ENCODE results near the gene TNIP2. TPM values are rescaled to one million over a fixed set of nuclear protein-coding genes. Genes with fewer than 3 reads are reported as not detected.

TNIP2 gene, protein sequence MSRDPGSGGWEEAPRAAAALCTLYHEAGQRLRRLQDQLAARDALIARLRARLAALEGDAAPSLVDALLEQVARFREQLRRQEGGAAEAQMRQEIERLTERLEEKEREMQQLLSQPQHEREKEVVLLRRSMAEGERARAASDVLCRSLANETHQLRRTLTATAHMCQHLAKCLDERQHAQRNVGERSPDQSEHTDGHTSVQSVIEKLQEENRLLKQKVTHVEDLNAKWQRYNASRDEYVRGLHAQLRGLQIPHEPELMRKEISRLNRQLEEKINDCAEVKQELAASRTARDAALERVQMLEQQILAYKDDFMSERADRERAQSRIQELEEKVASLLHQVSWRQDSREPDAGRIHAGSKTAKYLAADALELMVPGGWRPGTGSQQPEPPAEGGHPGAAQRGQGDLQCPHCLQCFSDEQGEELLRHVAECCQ
- total RNA-seq (38.2 and 42.7 TPM in 2 replicates), polyA plus RNA-seq (43.0 and 50.8 TPM in 2 replicates)

DNA sequence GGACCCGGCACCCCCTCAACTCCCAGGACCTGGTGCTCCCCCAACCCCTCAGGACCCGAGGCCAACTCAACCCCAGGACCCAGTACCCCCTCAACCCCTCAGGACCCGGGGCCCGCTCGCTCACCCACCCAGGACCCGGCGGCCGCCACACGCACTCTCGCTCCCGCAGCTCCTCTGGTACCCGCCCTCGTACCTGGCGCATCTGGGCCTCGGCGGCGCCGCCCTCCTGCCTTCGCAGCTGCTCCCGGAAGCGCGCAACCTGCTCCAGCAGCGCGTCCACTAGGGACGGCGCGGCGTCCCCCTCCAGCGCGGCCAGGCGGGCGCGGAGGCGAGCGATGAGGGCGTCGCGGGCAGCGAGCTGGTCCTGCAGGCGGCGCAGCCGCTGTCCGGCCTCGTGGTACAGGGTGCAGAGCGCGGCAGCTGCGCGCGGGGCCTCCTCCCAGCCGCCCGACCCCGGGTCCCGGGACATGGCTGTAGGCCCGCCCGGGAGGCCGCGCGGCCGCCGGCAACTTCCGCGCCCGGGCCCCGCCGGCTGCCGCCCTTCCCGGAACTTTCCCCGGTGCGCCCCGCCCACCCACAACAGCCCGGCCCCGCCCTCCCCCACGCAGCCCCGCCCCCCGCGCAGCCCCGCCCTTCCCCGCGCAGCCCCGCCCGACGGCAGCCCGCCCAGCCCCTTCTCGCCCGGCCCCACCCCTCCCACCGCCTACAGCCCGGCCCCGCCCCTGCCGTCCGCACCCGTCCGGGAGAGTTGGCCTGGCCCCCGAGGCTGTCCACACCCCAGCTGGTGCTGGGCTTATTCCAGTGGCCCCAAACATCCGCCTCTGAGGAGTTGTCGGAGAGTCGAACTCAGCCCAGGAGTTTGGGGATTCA is at the start of gene TNIP2:
Gene TNIP2 (minus strand): TSS at position 516 of the 870 bp plus-strand sequence. CDS start 47 bp downstream, at position 469.
- H3K4me3 ChIP-seq = peak within 1 kb of the TSS; percentile 75
- no peaks in the 10 kb centered on the region for H3K9me3 ChIP-seq (ENCODE audit: low read depth)
- 2% methylated on average over 29 of the region's 96 CpGs for WGBS (ENCODE audit: low lambda C conversion rate, missing lambda C conversion rate)
- H3K4me1 ChIP-seq (ENCODE audit: insufficient read depth) = peaks cover 22% of the 10 kb centered on the region
- H3K36me3 ChIP-seq (replicated peaks; ENCODE audit: insufficient read depth, low read depth) = no peaks in the 10 kb centered on the region
- DNase-seq (ENCODE audit: low spot score) = peak; percentile 92
- peaks cover 45% of the 10 kb centered on the region for H3K79me2 ChIP-seq
- H4K20me1 ChIP-seq (ENCODE audit: insufficient read depth, poor library complexity, severe bottlenecking) = peaks cover 3% of the 10 kb centered on the region
- no peaks in the 10 kb centered on the region for H3K27me3 ChIP-seq
- TF ChIP-seq, protein P1, sequence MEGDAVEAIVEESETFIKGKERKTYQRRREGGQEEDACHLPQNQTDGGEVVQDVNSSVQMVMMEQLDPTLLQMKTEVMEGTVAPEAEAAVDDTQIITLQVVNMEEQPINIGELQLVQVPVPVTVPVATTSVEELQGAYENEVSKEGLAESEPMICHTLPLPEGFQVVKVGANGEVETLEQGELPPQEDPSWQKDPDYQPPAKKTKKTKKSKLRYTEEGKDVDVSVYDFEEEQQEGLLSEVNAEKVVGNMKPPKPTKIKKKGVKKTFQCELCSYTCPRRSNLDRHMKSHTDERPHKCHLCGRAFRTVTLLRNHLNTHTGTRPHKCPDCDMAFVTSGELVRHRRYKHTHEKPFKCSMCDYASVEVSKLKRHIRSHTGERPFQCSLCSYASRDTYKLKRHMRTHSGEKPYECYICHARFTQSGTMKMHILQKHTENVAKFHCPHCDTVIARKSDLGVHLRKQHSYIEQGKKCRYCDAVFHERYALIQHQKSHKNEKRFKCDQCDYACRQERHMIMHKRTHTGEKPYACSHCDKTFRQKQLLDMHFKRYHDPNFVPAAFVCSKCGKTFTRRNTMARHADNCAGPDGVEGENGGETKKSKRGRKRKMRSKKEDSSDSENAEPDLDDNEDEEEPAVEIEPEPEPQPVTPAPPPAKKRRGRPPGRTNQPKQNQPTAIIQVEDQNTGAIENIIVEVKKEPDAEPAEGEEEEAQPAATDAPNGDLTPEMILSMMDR (IDR thresholded peaks at IDR 0.05; ENCODE audit: poor library complexity) = peak; percentile 38
- TF ChIP-seq EZH2phosphoT487 (IDR thresholded peaks at IDR 0.05; ENCODE audit: low read depth, severe bottlenecking, unreplicated experiment) = no peak
- H2AFZ ChIP-seq = peak within 1 kb of the TSS; percentile 16
- H3K4me2 ChIP-seq = peak within 1 kb of the TSS; percentile 93
- H3K27ac ChIP-seq = peak within 1 kb of the TSS; percentile 92
- no peaks in the 10 kb centered on the region for H3K9me2 ChIP-seq (replicated peaks; ENCODE audit: insufficient read depth)

DNA sequence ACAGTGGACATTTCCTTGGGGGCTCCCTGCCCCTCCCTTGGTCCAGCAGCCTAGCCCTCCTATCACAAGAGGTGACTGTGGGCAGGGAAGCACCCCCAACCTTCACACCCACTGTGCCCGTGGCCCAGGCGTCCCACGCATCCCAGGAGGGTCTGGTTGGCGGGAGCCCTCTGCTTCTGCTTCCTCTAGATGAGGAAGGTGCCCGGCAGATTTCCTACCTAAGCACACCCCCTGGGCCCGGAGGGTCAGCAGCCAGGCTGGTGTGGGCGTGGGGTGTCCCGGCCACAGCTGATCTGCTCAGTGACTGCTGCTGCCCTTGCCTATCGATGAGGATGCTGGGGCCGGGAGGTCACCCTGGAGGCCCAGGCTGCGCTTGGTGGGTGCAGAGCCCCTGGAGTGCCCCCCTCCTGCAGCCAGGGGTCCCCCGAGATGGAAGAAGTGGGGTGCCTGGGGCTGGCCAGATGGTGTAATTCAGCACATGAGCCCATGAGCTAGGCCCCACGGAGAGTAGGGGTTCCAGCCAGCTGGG is 48.9 kb upstream of the TNIP2 start:
- H3K27ac ChIP-seq = no peak overlapping the region

DNA sequence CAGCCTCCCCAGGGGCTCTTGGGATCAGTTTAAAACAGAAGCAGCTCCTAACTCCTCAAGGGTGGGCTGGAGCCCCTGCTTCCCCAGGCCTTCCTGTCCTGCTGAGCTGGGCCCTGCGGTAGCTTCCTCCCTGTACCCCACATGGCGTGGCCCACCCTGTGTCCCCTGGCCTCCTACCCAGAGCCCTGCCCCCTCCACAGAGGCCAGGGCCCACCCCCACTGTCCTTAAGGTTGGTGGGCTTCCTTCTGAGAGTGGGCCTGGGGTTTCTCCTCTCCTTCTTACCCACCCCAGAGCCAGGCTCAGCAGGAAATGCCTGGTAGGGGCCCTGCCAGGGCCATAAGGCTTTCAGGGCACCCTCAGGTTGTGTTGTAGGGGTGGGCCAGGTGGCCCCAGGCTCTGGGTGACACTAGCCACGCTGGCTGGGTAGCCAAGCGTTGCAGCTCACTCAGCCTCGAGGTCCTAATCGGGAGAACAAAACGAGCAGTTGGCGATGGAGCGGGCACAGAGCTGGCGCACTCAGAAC is 48.4 kb upstream of the TNIP2 start:
- Histone ChIP-seq H3K27ac (no peak overlapping the region), H3K9me3 (ENCODE audit: low read depth) (no peaks in the 10 kb centered on the region), H3K4me1 (ENCODE audit: insufficient read depth) (peaks cover 49% of the 10 kb centered on the region), H3K27me3 (no peaks in the 10 kb centered on the region), H3K36me3 (replicated peaks; ENCODE audit: insufficient read depth, low read depth) (no peaks in the 10 kb centered on the region), H3K4me2 (no peak overlapping the region), H4K20me1 (ENCODE audit: insufficient read depth, poor library complexity, severe bottlenecking) (no peaks in the 10 kb centered on the region), H3K4me3 (no peak overlapping the region), H2AFZ (no peak overlapping the region), H3K79me2 (peaks cover 20% of the 10 kb centered on the region), H3K9me2 (replicated peaks; ENCODE audit: insufficient read depth) (no peaks in the 10 kb centered on the region)
- WGBS (ENCODE audit: low lambda C conversion rate, missing lambda C conversion rate) = 93% methylated on average over 9 of the region's 10 CpGs
- TF ChIP-seq EZH2 (IDR thresholded peaks at IDR 0.05; ENCODE audit: borderline replicate concordance) (no peak), EZH2phosphoT487 (IDR thresholded peaks at IDR 0.05; ENCODE audit: low read depth, severe bottlenecking, unreplicated experiment) (no peak)
- TF ChIP-seq, protein P1 (IDR thresholded peaks at IDR 0.05; ENCODE audit: poor library complexity) = no peak
- DNase-seq (ENCODE audit: low spot score) = no peak

More for the DNA sequence above, 48.9 kb upstream of the TNIP2 start:
- Histone ChIP-seq H3K79me2 (peaks cover 16% of the 10 kb centered on the region), H3K9me3 (ENCODE audit: low read depth) (no peaks in the 10 kb centered on the region), H3K36me3 (replicated peaks; ENCODE audit: insufficient read depth, low read depth) (no peaks in the 10 kb centered on the region), H3K4me2 (no peak overlapping the region), H2AFZ (no peak overlapping the region), H3K9me2 (replicated peaks; ENCODE audit: insufficient read depth) (no peaks in the 10 kb centered on the region), H3K27me3 (no peaks in the 10 kb centered on the region), H3K4me3 (no peak overlapping the region), H4K20me1 (ENCODE audit: insufficient read depth, poor library complexity, severe bottlenecking) (no peaks in the 10 kb centered on the region), H3K4me1 (ENCODE audit: insufficient read depth) (peaks cover 43% of the 10 kb centered on the region)
- DNase-seq (ENCODE audit: low spot score) = no peak
- TF ChIP-seq EZH2 (IDR thresholded peaks at IDR 0.05; ENCODE audit: borderline replicate concordance) (no peak), EZH2phosphoT487 (IDR thresholded peaks at IDR 0.05; ENCODE audit: low read depth, severe bottlenecking, unreplicated experiment) (no peak)
- TF ChIP-seq, protein P1 (IDR thresholded peaks at IDR 0.05; ENCODE audit: poor library complexity) = no peak
- WGBS (ENCODE audit: low lambda C conversion rate, missing lambda C conversion rate) = 94% methylated on average over 12 of the region's 13 CpGs

All from hepatocyte (in vitro differentiated cells).